Activated naive CD4-positive, alpha-beta T cell treated with anti-CD3 and anti-CD28 coated beads for 36 hours (primary cell): ENCODE measurements around the gene OBSCN. TPM values are rescaled to one million over a fixed set of nuclear protein-coding genes. Genes with fewer than 3 reads are reported as not detected.

Experiments
- CTCF ChIA-PET: fragments of 350-600 bp; sonication (Branson Sonifier 250); formaldehyde crosslinking; loops from one replicate; lab custom pipeline; 2021; ENCODE audit warnings: antibody characterized with exemption; lab: Charles Lee
- DNase-seq: peaks from one replicate; pipeline ENCODE4 v3.0.0-alpha.2; 2020
- H3K27ac Mint-ChIP-seq: one replicate; pipeline ENCODE4 v1.8.0; 2021; ENCODE audit warnings: mild to moderate bottlenecking, mixed read lengths
- H3K27me3 Mint-ChIP-seq: one replicate; pipeline ENCODE4 v1.8.0; 2021; ENCODE audit warnings: low read depth, mixed read lengths
- H3K36me3 Mint-ChIP-seq: one replicate; pipeline ENCODE4 v1.8.0; 2021; ENCODE audit warnings: low read depth, mixed read lengths
- H3K4me1 Mint-ChIP-seq: one replicate; pipeline ENCODE4 v1.8.0; 2021; ENCODE audit warnings: low read depth, mixed read lengths
- H3K4me3 Mint-ChIP-seq: one replicate; pipeline ENCODE4 v1.8.0; 2021; ENCODE audit warnings: mild to moderate bottlenecking, moderate library complexity, mixed read lengths
- H3K9me3 Mint-ChIP-seq: one replicate; pipeline ENCODE4 v1.8.0; 2021; ENCODE audit warnings: mixed read lengths
- intact Hi-C: fragments of 100-400 bp; cut with micrococcal nuclease; formaldehyde crosslinking; loops from one replicate; pipeline ENCODE4 v1.15.1; 2023
- total RNA-seq, 2 experiments: library from RNA; stranded (reverse); gene quantifications; one replicate each; pipeline ENCODE4 v1.2.3, GENCODE V29; 2021

OBSCN gene
- total RNA-seq, 2 experiments from 2014 or later = 11.5 to 13.5 TPM

DNA sequence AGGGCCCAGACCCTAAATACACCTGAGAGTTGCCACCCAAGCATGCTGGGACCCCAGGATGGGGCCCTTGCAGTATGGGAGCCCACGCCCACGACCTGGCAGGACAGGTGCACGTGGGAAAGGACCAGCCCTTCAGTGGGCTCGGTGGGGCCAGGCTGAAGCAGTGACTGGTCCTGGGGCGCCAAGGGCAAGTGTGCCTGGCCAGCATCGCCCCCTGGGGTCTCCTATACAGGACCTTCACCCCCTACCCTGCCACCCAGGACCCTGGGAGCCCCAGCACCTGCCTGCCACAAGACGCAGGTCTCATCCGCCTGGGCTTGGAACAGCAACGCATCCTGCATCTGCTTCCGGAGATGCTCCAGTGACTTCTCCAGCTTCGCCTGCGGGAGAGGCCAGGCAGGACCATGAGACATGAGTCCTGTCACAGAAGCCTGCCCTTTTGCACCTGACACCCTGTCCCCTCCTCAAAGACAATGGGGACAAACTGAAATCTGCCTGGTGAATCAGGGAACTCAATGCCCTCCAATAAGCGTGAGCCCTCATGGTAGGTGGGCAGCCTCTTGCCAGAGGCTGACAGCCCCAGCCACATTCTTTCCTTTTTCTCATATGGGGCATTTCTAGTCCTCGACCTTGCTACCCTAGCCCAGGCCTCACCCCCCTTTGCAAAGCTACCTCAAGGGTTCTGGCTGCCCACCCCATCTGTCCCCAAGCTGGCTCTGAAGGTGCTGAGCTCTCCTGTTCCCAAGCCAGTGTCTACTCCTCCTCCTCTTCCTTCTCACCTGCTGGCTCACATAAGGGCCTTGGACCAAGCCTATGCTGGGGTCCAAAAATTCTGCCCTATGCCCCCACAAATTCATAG lies 194.2 kb downstream of the OBSCN start:
- Mint-ChIP-seq H3K9me3 (no peaks in the 10 kb centered on the region), H3K27ac (peak overlapping the region; percentile 0), H3K36me3 (peaks cover 35% of the 10 kb centered on the region), H3K4me1 (peaks cover 41% of the 10 kb centered on the region), H3K27me3 (no peaks in the 10 kb centered on the region), H3K4me3 (no peak overlapping the region)
- DNase-seq = peak; percentile 2
- intact Hi-C loops = no loop called here
- CTCF ChIA-PET = no interaction called here

DNA sequence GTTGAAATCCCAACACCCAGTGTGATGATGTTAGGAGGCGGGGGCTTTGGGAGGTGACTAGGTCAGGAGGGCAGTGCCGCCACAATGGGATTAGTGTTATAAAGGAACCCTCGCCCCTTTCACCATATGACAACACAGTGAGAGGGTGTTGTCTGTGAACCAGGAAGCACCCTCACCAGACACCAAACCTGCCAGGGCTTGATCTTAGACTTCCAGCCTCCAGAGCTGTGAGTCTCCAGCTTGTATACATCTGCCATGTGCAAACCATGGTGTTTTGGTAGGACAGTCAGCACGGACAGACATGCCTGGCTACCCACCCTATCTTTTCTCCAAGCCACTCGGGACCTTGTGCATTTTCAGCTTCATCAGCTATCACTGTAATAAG lies 194.8 kb downstream of the OBSCN start:
- Mint-ChIP-seq H3K27me3 (no peaks in the 10 kb centered on the region), H3K4me1 (peaks cover 41% of the 10 kb centered on the region), H3K27ac (peak overlapping the region; percentile 0), H3K36me3 (peaks cover 34% of the 10 kb centered on the region), H3K4me3 (no peak overlapping the region), H3K9me3 (no peaks in the 10 kb centered on the region)
- intact Hi-C loops = no loop called here
- DNase-seq = peak; percentile 3
- CTCF ChIA-PET = no interaction called here

DNA sequence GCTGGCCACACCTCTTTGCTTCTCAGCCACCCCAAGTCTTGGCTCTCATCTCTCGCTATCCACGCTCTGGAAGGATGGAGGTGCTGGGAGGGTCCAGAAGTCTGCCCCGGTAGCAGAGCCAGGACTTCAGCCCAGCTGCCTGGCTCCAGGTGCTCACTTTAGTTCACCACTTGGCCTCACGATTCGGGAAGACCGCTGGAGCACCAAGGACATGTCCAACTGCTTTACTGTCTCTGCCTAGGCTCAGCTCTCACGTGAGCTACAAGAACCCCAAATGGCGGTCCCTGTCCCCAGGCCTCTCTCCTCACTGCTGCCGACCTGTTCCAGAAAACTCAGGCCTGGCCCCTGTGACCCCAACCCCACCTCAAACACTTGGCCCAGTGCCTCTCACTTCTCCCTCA lies 195.4 kb downstream of the OBSCN start:
- intact Hi-C loops = no loop called here
- Mint-ChIP-seq H3K27me3 (no peaks in the 10 kb centered on the region), H3K36me3 (peaks cover 29% of the 10 kb centered on the region), H3K27ac (peak overlapping the region; percentile 11), H3K4me3 (no peak overlapping the region), H3K9me3 (no peaks in the 10 kb centered on the region), H3K4me1 (peaks cover 41% of the 10 kb centered on the region)
- no peak for DNase-seq
- CTCF ChIA-PET = no interaction called here

DNA sequence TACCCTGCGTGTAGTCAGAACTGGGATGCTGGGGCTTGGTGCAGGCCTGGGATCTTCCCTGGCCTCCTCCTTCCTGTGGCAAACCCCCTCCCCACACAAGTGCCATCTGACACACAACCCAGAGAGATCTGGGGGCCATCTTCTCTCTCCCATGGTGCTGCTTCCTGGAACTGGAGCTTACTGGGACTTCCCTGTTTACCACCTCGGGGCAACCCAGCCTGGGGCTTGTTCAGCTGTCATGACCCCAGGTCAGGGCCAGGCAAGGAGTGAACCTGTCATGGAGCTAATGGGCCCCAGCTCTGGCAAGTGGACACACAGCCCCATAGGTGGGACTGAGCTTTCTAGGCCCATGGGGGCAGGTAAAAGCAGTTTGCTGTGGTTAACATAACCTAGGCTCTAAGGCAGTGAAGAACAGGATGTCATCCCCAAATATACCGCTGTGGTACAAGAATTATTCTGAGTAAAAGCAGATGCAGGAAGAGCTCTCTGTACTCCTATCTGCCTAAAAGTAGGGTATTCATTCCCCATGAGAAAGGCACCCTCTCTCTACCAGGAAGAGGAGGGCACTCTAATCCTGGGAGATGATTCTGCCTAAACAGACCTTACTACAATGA lies 196.4 kb downstream of the OBSCN start:
- CTCF ChIA-PET = interaction anchor here (0.7 kb wide), 1 partner anchor 54 kb away, joined by 3 read pairs; no protein-coding TSS in a partner anchor
- intact Hi-C loops = loop anchor here (2.0 kb wide), 2 partner anchors 97 to 321 kb away; partner anchors contain the start of gene ARF1
- peaks cover 29% of the 10 kb centered on the region for H3K36me3 Mint-ChIP-seq

DNA sequence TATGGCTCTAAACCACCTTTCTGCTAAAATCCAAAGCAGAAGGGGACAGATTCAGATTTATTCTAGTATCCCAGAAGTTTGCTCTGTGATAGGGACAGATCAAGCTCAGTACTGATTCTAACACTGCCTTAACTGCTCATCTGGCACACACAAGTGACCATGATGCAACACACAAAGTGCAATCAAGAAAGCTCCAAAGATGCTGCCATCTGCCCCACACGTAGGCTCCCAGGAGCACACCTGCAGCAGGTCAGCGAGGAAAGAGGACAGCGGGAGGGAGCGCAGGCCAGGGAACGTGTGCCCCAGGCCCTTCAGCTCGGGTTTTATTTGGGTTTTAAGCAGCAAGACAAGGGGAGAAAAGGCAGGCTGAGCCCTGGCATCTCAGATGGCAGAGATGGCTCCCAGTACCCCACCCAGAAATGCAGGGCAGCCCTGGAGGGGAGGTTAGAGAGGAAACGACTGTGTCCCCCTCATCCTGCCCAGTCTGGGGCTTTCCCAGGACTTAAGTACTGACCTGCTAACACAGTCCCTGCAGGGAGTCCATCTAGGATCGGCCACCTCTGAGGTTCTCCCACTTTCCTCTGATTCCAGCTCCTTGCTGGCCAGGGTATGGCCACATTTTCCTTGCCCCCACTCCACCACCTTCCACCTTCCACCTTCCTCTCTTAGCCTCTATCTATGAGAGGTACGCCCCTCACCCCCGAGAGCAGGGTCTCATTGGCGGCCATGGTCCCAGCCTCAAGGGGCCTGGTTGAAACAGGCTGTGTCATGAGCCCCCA lies 197.5 kb downstream of the OBSCN start:
- Mint-ChIP-seq H3K4me3 (peak overlapping the region; percentile 87), H3K36me3 (peaks cover 26% of the 10 kb centered on the region), H3K4me1 (peaks cover 44% of the 10 kb centered on the region), H3K27ac (peak overlapping the region; percentile 73), H3K27me3 (no peaks in the 10 kb centered on the region), H3K9me3 (no peaks in the 10 kb centered on the region)
- CTCF ChIA-PET = interaction anchor here (0.6 to 1.0 kb wide), 2 partner anchors 50 to 54 kb away, joined by 3 to 5 read pairs; no protein-coding TSS in a partner anchor
- DNase-seq = no peak
- intact Hi-C loops = loop anchor here (2.0 kb wide), 2 partner anchors 95 to 323 kb away; partner anchors contain the start of gene ARF1

More for the DNA sequence above, 196.4 kb downstream of the OBSCN start:
- H3K27me3 Mint-ChIP-seq = no peaks in the 10 kb centered on the region
- peak; percentile 61 for DNase-seq
- H3K4me1 Mint-ChIP-seq = peaks cover 46% of the 10 kb centered on the region
- H3K4me3 Mint-ChIP-seq = peak overlapping the region; percentile 87
- peak overlapping the region; percentile 11 for H3K27ac Mint-ChIP-seq
- H3K9me3 Mint-ChIP-seq = no peaks in the 10 kb centered on the region

DNA sequence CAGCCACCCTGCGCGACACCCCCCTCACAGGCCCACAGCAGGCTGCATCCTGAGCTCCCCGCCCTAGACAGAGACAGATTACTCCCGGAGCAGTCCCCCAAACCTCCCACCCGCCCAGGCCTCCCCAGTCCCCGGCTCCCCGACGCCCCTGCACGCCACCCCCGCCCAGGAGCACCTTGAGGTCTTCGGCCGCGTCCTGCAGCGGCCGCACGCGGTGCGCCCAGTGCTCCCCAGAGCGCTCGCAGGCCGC lies 198.1 kb downstream of the OBSCN start:
- H3K36me3 Mint-ChIP-seq = peaks cover 24% of the 10 kb centered on the region
- H3K9me3 Mint-ChIP-seq = no peaks in the 10 kb centered on the region
- no peaks in the 10 kb centered on the region for H3K27me3 Mint-ChIP-seq
- CTCF ChIA-PET = interaction anchor here (0.6 to 1.0 kb wide), 2 partner anchors 49 to 54 kb away, joined by 3 to 5 read pairs; no protein-coding TSS in a partner anchor
- H3K4me1 Mint-ChIP-seq = peaks cover 43% of the 10 kb centered on the region
- peak overlapping the region; percentile 87 for H3K4me3 Mint-ChIP-seq
- peak overlapping the region; percentile 73 for H3K27ac Mint-ChIP-seq
- DNase-seq = peak; percentile 17
- intact Hi-C loops = loop anchor here (1.0 to 2.0 kb wide), 5 partner anchors 95 to 323 kb away; partner anchors contain the start of gene ARF1

DNA sequence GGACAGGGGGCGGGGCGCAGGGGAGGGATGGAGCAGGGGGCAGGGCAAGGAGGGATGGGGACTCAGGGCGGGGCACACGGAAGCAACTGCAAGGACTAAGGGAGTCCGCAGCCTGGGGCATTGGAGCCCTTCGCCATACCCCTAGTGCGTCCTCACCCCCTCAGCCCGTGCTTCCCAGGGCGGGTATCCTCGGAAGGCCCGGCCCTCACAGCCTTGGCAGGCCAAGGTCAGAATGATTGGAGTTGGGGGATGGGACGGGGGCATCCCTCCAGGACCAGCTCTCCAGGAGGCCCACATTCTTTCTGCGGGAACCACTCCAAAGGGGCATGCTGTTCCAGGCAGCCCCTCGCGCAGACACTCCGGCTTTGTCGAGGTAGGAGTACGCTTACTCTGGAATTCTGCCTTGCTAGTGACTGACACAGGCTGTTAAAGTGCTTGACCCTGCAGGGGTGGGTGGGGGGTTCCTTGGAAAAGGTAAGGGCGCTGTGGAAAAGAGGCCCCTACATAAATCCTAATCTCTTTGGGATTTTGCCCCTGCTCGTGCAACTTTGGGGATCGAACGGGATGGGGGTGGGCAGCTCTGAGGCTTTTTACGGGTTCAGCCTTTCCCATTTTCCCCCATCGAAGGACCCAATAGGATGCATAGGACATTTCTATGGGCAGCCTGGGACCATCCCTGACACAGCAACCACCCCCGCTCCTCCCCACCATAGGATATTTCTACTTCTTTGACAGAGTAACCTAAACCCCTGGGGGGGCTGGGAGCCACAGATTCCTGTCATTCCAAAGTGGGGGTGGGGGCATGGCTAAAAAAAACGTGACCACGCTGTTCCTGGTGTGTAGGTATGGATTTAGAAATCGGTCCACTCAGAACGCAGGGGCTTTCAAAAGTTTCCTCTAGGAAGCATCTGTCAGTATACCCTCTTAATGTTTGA lies 199.5 kb downstream of the OBSCN start:
- Mint-ChIP-seq H3K4me1 (peaks cover 36% of the 10 kb centered on the region), H3K27me3 (no peaks in the 10 kb centered on the region), H3K36me3 (peaks cover 17% of the 10 kb centered on the region), H3K4me3 (peak overlapping the region; percentile 87), H3K9me3 (no peaks in the 10 kb centered on the region), H3K27ac (peak overlapping the region; percentile 41)
- intact Hi-C loops = loop anchor here (1.0 to 2.0 kb wide), 6 partner anchors 9 to 298 kb away; partner anchors contain the start of genes GUK1, MRPL55 and TRIM17
- CTCF ChIA-PET = interaction anchor here (0.6 kb wide), 1 partner anchor 93 kb away, joined by 5 read pairs; no protein-coding TSS in a partner anchor
- no peak for DNase-seq

DNA sequence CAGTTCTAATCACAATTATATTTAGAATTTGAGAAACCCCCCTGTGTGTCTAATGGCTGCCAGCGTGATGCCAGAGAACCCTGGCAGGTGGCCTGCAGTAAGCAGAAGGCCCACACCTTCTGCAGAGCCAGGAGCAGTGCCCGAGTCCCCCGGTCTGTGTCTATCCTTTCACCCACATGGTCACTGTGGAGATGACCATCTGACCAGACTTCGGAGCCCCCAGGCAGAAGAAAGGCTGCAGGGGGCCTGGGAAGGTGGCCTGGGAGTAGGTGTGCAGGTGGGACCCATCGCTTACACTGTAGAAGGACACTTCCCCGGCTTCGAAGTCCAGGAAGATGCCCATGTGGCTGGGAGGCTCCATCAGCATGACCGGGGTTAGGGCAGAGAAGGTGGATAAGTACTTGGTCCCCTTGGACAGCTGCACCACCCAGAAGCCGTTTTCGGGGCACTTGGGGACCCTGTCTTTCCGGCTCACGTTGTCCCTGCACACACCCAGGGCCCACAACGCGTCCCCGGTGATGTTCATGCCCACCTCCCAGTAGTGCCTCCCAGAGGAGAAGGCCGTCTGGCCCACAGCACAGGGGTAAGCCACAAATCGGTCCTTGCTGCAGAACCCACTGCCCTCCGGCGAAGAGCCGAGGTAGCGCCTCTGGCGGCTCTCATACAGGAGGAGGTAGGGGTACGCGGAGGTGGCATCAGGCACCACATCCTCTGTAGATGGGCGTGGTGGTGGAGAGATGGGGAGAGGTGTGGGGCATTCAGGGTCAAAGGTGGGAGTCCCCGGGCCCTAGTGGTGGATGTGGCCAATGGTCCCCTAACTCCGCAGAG lies 200.4 kb downstream of the OBSCN start:
- Mint-ChIP-seq H3K4me1 (peaks cover 27% of the 10 kb centered on the region), H3K9me3 (no peaks in the 10 kb centered on the region), H3K4me3 (peak overlapping the region; percentile 87), H3K36me3 (peaks cover 17% of the 10 kb centered on the region), H3K27ac (peak overlapping the region; percentile 27), H3K27me3 (no peaks in the 10 kb centered on the region)
- DNase-seq = no peak
- intact Hi-C loops = no loop called here
- CTCF ChIA-PET = no interaction called here

DNA sequence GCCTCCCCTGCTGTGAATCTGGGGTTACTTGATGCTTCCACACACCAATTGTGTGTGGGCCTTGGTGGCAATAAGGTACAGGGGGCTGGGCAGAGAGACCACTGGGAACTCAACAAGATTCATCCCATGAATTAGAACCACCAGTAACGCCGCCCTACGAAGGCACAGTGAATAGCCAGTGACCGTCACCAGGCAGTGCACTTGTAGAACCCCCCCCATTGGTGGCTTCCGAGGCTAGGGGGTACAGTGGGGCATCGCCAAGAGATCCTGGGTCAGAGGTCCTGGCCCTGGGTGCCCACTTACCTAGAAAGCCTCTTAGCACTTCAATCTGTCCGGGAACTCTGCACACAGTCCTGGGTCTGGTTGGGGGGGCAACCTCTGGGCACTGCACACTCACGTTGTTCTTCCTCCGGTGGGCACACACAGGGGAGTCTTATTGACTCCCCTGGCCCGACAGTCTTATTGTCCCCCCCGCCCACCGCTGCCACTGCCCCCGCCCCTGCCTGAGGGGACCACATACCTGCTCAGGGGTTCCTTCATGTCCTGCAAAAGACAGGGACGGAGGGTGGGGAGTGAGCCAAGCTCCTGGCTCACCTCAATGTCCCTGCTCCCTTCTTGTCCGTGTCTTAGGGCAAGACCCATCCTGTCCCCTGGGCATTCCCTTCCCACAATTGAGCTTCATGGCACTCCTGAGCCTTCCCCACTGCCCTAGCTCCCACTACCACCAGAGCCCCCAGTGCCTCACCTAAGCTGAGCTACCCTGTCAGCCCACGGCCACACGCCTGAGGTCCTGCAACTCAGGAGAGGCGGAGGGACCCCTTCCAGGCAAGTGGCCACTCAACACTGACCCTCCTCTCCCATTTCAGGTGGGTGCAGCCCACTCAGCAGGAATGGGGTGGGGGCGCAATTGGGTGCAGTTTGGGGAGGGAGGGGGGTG lies 201.3 kb downstream of the OBSCN start:
- Mint-ChIP-seq H3K27ac (no peak overlapping the region), H3K4me1 (peaks cover 18% of the 10 kb centered on the region), H3K4me3 (no peak overlapping the region), H3K27me3 (no peaks in the 10 kb centered on the region), H3K9me3 (no peaks in the 10 kb centered on the region), H3K36me3 (peaks cover 11% of the 10 kb centered on the region)
- no peak for DNase-seq
- CTCF ChIA-PET = no interaction called here
- intact Hi-C loops = no loop called here

DNA sequence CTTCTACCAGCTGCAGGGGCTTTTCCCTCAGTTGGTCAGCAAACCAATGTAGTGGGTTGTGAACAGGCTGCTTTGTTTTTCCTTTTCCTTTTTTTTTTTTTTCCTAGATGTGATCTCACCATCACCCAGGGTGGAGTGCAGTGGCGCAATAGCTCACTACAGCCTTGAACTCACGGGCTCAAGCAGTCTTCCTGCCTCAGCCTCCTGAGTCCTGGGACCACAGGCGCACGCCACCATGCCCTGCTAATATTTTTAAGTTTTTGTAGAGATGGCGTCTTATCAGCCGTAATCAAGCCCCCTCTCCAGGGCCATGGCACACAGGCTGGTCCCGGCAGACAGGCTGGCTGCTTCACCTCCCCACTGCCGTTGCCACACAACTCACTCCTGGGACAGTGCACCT lies 202.2 kb downstream of the OBSCN start:
- CTCF ChIA-PET = no interaction called here
- peaks cover 7% of the 10 kb centered on the region for H3K36me3 Mint-ChIP-seq
- no peak overlapping the region for H3K4me3 Mint-ChIP-seq
- no peak for DNase-seq
- no peaks in the 10 kb centered on the region for H3K9me3 Mint-ChIP-seq
- H3K27ac Mint-ChIP-seq = no peak overlapping the region
- peaks cover 10% of the 10 kb centered on the region for H3K4me1 Mint-ChIP-seq
- no peaks in the 10 kb centered on the region for H3K27me3 Mint-ChIP-seq
- intact Hi-C loops = no loop called here
